Hepatocyte (in vitro differentiated cells): ENCODE measurements around the gene DCUN1D2.
"Not testable (repeated sequence)": the region's sequence is repeated elsewhere in the genome, so short reads cannot be mapped to it uniquely, and the experiment has no call there.

Experiments used
- CTCF ChIP-seq: fragments of 200-600 bp; sonication (generic); IDR thresholded peaks from 2 replicates; pipeline ENCODE4 v1.5.1; 2016; ENCODE audit warnings: antibody characterized with exemption, mild to moderate bottlenecking; ENCODE audit not compliant: poor library complexity
- EZH2 ChIP-seq: fragments of 200-600 bp; sonication (generic); IDR thresholded peaks from 2 replicates; pipeline ENCODE4 v1.6.1; 2016; ENCODE audit warnings: antibody characterized with exemption, mild to moderate bottlenecking, borderline replicate concordance

GRCh38 chr13:113450861-113451620 lies 39.5 kb downstream of the DCUN1D2 start:
- TF ChIP-seq CTCF, result peak; percentile 37
- TF ChIP-seq EZH2, result not testable (repeated sequence)
